Liver (tissue), 3 donors: ENCODE data around the gene CFAP54.

Experiments used
- FOXA1 ChIP-seq: IDR thresholded peaks from 2 replicates; pipeline ENCODE4 v1.6.1; 2016; ENCODE audit warnings: antibody characterized with exemption
- GABPA ChIP-seq, 2 donors: IDR thresholded peaks in 1 of 2; conservative IDR thresholded peaks in 1 of 2; 2 replicates each; pipeline ENCODE4 v1.6.1; 2016; ENCODE audit warnings: antibody characterized with exemption in 2 of 2, mild to moderate bottlenecking in 1 of 2, moderate library complexity in 1 of 2
- JUND ChIP-seq, 2 donors: IDR thresholded peaks; 2 replicates each; pipeline ENCODE4 v1.6.1; 2016; ENCODE audit warnings: antibody characterized with exemption in 2 of 2
- NR2F2 ChIP-seq: IDR thresholded peaks from 2 replicates; pipeline ENCODE4 v1.6.1; 2016; ENCODE audit warnings: antibody characterized with exemption
- RAD21 ChIP-seq, 2 donors: IDR thresholded peaks; 2 replicates each; pipeline ENCODE4 v1.6.1; 2016; ENCODE audit warnings: antibody characterized with exemption in 2 of 2, mild to moderate bottlenecking in 2 of 2
- SP1 ChIP-seq: IDR thresholded peaks from 2 replicates; pipeline ENCODE4 v1.6.1; 2018; ENCODE audit warnings: antibody characterized with exemption, mild to moderate bottlenecking
- TAF1 ChIP-seq: conservative IDR thresholded peaks from 2 replicates; pipeline ENCODE4 v1.6.1; 2016; ENCODE audit warnings: antibody characterized with exemption, mild to moderate bottlenecking
- YY1 ChIP-seq: IDR thresholded peaks from 2 replicates; pipeline ENCODE4 v1.6.1; 2016; ENCODE audit warnings: antibody characterized with exemption, mild to moderate bottlenecking
- TF ChIP-seq, protein P1 (sequence below): fragments of 150-350 bp; IDR thresholded peaks from 2 replicates; pipeline ENCODE4 v1.5.1; 2017; ENCODE audit warnings: improper control_type of control experiment, low read depth, low read length; ENCODE audit not compliant: missing input control
- TF ChIP-seq, protein P2 (sequence below): IDR thresholded peaks from 2 replicates; pipeline ENCODE4 v1.6.1; 2016; ENCODE audit warnings: antibody characterized with exemption
- TF ChIP-seq, protein P3 (sequence below): IDR thresholded peaks from 2 replicates; pipeline ENCODE4 v1.6.1; 2016; ENCODE audit warnings: antibody characterized with exemption
- TF ChIP-seq, protein P4 (sequence below): IDR thresholded peaks from 2 replicates; pipeline ENCODE4 v1.6.1; 2016; ENCODE audit warnings: antibody characterized with exemption, mild to moderate bottlenecking
- donor health status: healthy.
- donor health status: healthy.

DNA sequence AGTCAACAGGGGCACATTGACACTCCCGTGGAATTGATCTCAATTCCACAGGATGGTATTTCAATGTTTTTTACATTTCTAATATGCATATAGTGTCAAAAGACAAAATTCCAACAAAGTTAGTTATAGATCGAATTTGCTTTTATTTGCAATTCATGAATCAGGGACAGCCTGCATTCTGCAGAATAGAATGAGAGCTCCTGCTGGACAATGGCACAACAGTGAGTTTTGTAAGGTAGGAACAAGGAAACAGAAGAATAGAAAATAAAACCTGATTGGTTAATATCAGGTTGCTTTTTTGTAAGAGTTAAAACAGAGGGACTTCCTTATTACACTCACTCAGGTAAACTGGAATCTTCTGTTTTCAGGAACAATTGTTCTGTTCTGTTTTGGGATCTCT is 384.8 kb downstream of the CFAP54 start:
- TF ChIP-seq JUND (IDR thresholded peaks at IDR 0.05): no peak
- TF ChIP-seq, protein P1, sequence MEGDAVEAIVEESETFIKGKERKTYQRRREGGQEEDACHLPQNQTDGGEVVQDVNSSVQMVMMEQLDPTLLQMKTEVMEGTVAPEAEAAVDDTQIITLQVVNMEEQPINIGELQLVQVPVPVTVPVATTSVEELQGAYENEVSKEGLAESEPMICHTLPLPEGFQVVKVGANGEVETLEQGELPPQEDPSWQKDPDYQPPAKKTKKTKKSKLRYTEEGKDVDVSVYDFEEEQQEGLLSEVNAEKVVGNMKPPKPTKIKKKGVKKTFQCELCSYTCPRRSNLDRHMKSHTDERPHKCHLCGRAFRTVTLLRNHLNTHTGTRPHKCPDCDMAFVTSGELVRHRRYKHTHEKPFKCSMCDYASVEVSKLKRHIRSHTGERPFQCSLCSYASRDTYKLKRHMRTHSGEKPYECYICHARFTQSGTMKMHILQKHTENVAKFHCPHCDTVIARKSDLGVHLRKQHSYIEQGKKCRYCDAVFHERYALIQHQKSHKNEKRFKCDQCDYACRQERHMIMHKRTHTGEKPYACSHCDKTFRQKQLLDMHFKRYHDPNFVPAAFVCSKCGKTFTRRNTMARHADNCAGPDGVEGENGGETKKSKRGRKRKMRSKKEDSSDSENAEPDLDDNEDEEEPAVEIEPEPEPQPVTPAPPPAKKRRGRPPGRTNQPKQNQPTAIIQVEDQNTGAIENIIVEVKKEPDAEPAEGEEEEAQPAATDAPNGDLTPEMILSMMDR: no peak
- TF ChIP-seq YY1: no peak
- no peak for TF ChIP-seq FOXA1
- TF ChIP-seq, protein P2, sequence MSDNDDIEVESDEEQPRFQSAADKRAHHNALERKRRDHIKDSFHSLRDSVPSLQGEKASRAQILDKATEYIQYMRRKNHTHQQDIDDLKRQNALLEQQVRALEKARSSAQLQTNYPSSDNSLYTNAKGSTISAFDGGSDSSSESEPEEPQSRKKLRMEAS: no peak
- TF ChIP-seq, protein P3, sequence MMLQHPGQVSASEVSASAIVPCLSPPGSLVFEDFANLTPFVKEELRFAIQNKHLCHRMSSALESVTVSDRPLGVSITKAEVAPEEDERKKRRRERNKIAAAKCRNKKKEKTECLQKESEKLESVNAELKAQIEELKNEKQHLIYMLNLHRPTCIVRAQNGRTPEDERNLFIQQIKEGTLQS: no peak
- no peak for TF ChIP-seq SP1
- no peak for TF ChIP-seq TAF1
- no peak for TF ChIP-seq NR2F2
- TF ChIP-seq GABPA (IDR thresholded peaks at IDR 0.05 in 1 of 2, conservative IDR thresholded peaks at IDR 0.05 in 1 of 2): no peak
- TF ChIP-seq RAD21 (IDR thresholded peaks at IDR 0.05): no peak
- TF ChIP-seq, protein P4, sequence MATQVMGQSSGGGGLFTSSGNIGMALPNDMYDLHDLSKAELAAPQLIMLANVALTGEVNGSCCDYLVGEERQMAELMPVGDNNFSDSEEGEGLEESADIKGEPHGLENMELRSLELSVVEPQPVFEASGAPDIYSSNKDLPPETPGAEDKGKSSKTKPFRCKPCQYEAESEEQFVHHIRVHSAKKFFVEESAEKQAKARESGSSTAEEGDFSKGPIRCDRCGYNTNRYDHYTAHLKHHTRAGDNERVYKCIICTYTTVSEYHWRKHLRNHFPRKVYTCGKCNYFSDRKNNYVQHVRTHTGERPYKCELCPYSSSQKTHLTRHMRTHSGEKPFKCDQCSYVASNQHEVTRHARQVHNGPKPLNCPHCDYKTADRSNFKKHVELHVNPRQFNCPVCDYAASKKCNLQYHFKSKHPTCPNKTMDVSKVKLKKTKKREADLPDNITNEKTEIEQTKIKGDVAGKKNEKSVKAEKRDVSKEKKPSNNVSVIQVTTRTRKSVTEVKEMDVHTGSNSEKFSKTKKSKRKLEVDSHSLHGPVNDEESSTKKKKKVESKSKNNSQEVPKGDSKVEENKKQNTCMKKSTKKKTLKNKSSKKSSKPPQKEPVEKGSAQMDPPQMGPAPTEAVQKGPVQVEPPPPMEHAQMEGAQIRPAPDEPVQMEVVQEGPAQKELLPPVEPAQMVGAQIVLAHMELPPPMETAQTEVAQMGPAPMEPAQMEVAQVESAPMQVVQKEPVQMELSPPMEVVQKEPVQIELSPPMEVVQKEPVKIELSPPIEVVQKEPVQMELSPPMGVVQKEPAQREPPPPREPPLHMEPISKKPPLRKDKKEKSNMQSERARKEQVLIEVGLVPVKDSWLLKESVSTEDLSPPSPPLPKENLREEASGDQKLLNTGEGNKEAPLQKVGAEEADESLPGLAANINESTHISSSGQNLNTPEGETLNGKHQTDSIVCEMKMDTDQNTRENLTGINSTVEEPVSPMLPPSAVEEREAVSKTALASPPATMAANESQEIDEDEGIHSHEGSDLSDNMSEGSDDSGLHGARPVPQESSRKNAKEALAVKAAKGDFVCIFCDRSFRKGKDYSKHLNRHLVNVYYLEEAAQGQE: no peak
